ENCODE results near the gene XXYLT1.
"Not testable (repeated sequence)": the region's sequence is repeated elsewhere in the genome, so short reads cannot be mapped to it uniquely, and the experiment has no call there.

Gene XXYLT1, protein sequence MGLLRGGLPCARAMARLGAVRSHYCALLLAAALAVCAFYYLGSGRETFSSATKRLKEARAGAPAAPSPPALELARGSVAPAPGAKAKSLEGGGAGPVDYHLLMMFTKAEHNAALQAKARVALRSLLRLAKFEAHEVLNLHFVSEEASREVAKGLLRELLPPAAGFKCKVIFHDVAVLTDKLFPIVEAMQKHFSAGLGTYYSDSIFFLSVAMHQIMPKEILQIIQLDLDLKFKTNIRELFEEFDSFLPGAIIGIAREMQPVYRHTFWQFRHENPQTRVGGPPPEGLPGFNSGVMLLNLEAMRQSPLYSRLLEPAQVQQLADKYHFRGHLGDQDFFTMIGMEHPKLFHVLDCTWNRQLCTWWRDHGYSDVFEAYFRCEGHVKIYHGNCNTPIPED

GRCh38 chr3:195270817-195271409 is at the start of gene XXYLT1:
XXYLT1 (minus strand) TSS chr3:195271159; CDS start chr3:195271058, 101 bp downstream.
- DNase-seq = peak; percentile 97

DNA sequence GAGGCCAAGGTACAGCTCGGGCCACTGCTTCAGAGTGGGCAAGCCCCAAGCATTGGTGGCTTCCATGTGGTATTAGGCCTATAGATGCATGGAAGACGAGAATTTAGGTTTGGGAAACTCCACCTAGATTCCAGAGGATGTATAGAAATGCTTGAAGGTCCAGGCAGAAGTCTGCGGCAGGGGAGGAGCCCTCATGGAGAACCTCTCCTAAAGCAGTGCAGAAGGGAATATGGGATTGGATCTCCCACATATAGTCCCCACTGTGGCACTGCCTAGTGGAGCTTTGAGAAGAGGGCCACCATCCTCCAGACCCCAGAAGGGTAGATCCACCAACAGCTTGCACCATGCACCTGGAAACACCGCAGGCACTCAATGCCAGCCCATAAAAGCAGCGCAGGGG is 48.1 kb upstream of the XXYLT1 start:
- DNase-seq = no peak

GRCh38 chr3:195312714-195313113 is 41.8 kb upstream of the XXYLT1 start:
- no peak for DNase-seq

DNA sequence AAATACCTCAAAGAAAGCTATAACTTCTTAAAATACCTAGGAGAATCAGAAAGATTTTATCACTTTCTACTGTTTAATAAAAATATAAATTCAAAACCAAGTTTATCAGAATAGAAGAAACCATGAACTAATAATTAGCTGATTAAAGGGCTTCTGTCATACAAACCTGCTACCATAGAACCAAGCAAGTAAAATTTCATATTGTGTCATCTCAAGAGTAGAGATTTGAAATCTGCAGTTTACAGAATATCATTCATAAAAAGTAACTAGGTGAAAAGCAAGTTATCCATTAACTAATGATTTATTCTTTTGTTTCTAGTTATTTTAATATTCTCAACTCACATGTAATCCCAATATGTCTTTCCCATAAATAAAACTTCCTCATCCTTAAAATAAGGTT is 36.8 kb upstream of the XXYLT1 start:
- DNase-seq = no peak

DNA sequence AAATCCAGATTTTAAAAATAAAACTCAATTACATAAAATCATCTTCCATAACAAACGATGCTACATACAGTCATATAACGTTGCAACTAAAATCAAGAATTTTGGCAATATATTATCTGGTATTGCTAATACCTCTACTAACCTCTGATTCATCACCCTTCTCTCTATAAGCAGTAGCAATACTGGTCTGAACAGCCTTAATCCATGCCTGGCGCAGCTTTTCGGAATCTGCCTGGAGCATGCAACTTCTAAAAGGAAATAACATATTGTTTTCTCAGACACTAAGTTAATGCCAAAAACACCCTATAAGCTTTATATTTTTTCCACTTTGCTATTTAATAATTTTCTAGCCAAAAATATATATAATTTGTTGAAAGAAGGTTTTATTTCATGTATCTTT is 35.4 kb upstream of the XXYLT1 start:
- DNase-seq = no peak

DNA sequence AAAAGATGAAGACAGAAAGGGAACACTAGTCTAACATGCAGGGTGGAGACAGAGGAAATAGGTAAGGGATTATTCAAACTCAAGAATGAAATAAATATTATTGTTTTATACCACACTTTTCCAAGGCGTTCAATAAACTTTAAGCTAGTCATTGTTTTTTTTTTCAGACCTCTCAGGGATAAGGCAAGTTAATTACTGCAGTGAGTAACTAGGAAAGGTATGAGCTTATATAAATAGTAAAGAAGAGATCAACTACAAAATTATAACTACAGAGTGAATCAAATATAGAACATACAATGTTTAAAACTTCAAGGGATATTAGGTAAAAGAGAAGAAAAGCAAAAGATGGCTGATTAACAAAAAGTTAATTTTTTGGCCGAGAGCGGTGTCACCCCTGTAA is 31.5 kb upstream of the XXYLT1 start:
- DNase-seq = no peak

DNA sequence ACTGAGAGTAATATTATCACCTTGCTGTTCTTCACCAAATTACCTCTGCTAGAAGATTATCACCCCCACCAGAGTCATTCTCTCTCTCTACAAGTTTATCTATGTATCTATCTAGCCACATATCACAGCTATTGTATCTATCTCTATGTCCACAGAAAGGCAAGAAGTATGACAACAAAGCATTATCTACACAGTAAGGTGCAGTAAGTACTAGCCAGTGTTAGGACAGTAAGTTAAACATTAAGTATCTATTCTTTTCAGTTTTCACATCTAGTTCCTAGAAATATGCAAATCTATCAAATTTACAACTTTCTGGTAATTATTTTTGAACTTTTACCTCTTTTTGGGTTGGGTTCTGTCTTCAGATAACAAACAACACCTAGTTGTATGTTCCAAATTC is 26.5 kb upstream of the XXYLT1 start:
- DNase-seq = no peak

GRCh38 chr3:195296662-195297061 is 25.7 kb upstream of the XXYLT1 start:
- DNase-seq = no peak

DNA sequence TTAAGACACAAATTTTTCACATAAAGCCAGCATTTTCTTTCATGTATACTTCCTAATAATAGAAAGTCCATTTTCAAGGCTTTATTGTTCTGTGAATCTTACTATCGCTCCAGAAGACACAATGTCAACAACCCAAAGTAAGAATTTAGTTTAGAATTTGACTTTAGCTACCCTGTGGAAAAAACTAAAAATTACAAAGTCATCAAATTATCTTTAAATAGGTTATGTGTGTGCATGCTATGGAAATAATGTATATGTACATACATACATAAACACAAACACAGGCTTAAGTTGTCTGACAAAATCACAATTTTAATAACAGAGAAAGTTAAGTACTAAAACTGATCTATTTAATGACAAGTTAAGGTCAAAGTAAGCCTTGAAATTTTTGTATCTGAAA is 20.2 kb upstream of the XXYLT1 start:
- DNase-seq = no peak

- DNase-seq = not testable (repeated sequence)
Measured at GRCh38 chr3:195290643-195291042, 19.7 kb upstream of the XXYLT1 start.

DNA sequence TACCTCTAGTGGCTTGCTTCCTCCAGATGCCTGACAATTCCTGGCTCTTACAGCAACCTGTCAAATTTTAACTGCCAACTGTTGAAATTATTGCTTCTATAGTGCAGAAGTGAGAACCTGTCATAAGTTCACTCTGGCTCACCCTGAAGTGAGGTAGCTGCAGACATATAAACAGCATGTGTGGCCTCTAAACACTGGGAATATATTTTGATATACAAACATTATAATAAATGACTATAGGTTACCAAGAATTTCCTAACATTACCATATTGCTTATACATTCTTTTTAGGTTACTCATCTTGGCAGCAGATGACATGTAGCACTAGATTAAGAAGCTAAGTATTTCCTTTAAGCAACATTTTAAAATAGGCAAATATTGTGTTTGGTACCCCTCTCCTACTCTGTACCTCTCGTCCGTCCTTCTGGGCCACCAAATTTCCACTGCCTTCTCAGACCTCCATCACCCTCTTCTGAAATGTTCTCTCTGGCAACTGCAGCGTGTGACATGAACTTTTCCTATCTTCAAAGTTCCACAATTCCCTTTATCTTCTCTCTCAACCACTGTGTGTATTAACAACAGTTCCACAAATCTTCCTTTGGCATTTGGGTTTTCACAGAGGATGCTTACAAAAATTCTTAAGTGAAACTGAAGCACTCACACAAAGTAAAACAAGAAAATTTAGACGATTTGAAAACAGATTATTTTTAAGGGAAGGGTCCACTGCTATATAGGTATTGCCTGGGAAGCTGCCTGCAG is 15.3 kb upstream of the XXYLT1 start:
- DNase-seq = no peak

- no peak for DNase-seq
Measured at GRCh38 chr3:195285372-195285771, 14.4 kb upstream of the XXYLT1 start.

GRCh38 chr3:195284842-195285241 is 13.9 kb upstream of the XXYLT1 start:
- no peak for DNase-seq

DNA sequence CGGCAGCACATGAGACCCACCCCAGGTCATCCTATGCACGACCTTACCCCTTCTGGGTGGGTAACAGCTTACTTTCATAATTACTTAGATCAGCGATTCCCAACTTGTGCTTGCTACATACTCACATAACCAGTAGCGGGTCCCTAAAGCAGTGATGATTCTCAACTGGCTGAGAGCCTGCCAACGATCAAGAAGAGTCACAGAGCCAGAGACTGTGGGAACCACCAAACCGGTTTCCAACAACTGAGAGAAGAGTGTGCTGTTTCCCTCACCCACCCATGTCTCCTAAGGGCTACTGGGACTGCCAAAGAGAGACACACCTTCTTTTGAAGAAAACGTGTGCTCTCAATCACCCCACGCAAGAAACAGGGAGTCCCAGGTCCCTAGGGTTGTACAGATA is 12.0 kb upstream of the XXYLT1 start:
- no peak for DNase-seq

GRCh38 chr3:195274259-195274966 is 3.5 kb upstream of the XXYLT1 start:
- DNase-seq = no peak

- peak; percentile 97 for DNase-seq
Measured at GRCh38 chr3:195271410-195272243, 668 bp upstream of the XXYLT1 start.

- DNase-seq = peak; percentile 82
Measured at GRCh38 chr3:195270079-195270816, 711 bp downstream of the XXYLT1 start.

GRCh38 chr3:195269375-195270078 is 1.4 kb downstream of the XXYLT1 start:
- DNase-seq = no peak

GRCh38 chr3:195268576-195269309 is 2.2 kb downstream of the XXYLT1 start:
- DNase-seq = no peak

DNA sequence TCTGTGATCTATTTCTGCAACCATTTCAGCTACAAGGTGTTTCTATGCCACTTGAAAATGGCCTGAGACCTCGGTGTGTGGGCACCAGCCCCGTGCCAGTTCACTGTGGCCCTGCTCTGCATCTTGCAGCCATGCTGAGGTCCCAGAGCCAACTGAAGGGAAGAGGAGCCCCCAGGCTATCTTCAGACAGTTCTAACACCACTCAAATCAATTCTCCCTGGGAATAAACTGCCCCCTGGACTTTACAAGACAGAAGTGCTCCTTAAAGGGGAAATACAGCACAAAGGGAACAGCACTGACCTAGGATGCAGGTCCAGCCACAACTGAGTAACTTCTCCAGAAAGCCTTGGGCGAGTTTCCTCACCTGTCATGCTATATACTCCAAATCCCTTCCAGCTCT is 3.9 kb downstream of the XXYLT1 start:
- DNase-seq = no peak

Measured in eye (tissue), 1 donor.